ENCODE results near the gene CRELD2. TPM values are rescaled to one million over a fixed set of nuclear protein-coding genes. Genes with fewer than 3 reads are reported as not detected.

Gene CRELD2
- total and polyA plus RNA-seq, 2 of the 8 experiments (the other 6 are each of a cell fraction or from before 2014, with no cell fraction given) = 24.5 to 36.6 TPM

GRCh38 chr22:49949914-49950292 lies 31.5 kb downstream of the CRELD2 start:
- ChIA-PET POLR2A (ENCODE audit: partially characterized antibody) (interaction anchor here (0.9 to 2.3 kb wide), 2 partner anchors 9 to 14 kb away, joined by 3 to 7 read pairs; no protein-coding TSS in a partner anchor), CTCF (ENCODE audit: partially characterized antibody) (interaction anchor here (1.5 to 1.9 kb wide), 2 partner anchors 18 to 80 kb away, joined by 4 to 5 read pairs; no protein-coding TSS in a partner anchor)
- no peak overlapping the region for H3K14ac ChIP-seq (ENCODE audit: insufficient read length)
- H3K9ac ChIP-seq (replicated peaks in 1 of 4; ENCODE audit: extremely low read depth in 1 of 4, low read depth in 3 of 4, low read length in 3 of 4) = no peak overlapping the region
- H4K8ac ChIP-seq (ENCODE audit: extremely low read depth, insufficient read depth, low read length) = no peak overlapping the region; the same call in 1 of the 2 replicates
- no peak overlapping the region for H2AK5ac ChIP-seq (ENCODE audit: low read depth, low read length)
- peaks cover 0 to 2% of the 10 kb centered on the region in 2 experiments for H4K20me1 ChIP-seq (replicated peaks in 1 of 2; ENCODE audit: control insufficient read depth in 1 of 2, insufficient read depth in 2 of 2, low read length in 2 of 2)
- no peak for FAIRE-seq
- H2BK15ac ChIP-seq (ENCODE audit: low read length) = no peak overlapping the region; the same call in 1 of the 2 replicates
- no peak overlapping the region for H2BK5ac ChIP-seq (ENCODE audit: low read depth, low read length)
- peaks cover 0 to 32% (median 17%) of the 10 kb centered on the region in 4 experiments; a peak in 5 of 7 replicates for H3K4me1 ChIP-seq (replicated peaks in 1 of 4; ENCODE audit: control insufficient read depth in 3 of 4, insufficient read depth in 4 of 4, low read length in 3 of 4)
- no peak overlapping the region for H2AFZ ChIP-seq (ENCODE audit: low read length)
- no peak overlapping the region for H3K4ac ChIP-seq (replicated peaks; ENCODE audit: insufficient read length, low read depth, low read length)
- H3K4me2 ChIP-seq (ENCODE audit: insufficient read depth in 1 of 2, low read depth in 2 of 2, low read length in 2 of 2) = no peak overlapping the region
- no peak overlapping the region for H3K56ac ChIP-seq (replicated peaks; ENCODE audit: insufficient read length, low read depth, low read length)
- 87% methylated on average over 11 of the region's 11 CpGs; no CpG with 5 or more reads in 1 of the 2 experiments for WGBS, 2 experiments (ENCODE audit: extremely low coverage in 1 of 2, insufficient coverage in 1 of 2, insufficient read length in 1 of 2, insufficient replicate concordance in 2 of 2, low coverage in 1 of 2, low lambda C conversion rate in 2 of 2, missing lambda C conversion rate in 1 of 2)
- H2BK12ac ChIP-seq (ENCODE audit: low read depth, low read length) = no peak overlapping the region
- H3K23ac ChIP-seq (ENCODE audit: insufficient read length) = no peak overlapping the region
- no peaks in the 10 kb centered on the region for H3K36me3 ChIP-seq (ENCODE audit: control insufficient read depth in 2 of 4, insufficient read depth in 4 of 4, low read length in 3 of 4)
- no peak overlapping the region for H3K18ac ChIP-seq (ENCODE audit: extremely low read depth, low read length)
- no peak for DNase-seq (ENCODE audit: low read depth in 1 of 2, low spot score in 2 of 2)
- H2BK20ac ChIP-seq (ENCODE audit: low read length) = no peak overlapping the region
- no peak overlapping the region for H2BK120ac ChIP-seq (replicated peaks; ENCODE audit: low read depth, low read length)
- H3K27me3 ChIP-seq (replicated peaks in 1 of 4; ENCODE audit: control insufficient read depth in 3 of 4, extremely low read depth in 1 of 4, insufficient read depth in 3 of 4, low read length in 3 of 4) = no peaks in the 10 kb centered on the region
- no peak overlapping the region for H4K5ac ChIP-seq (ENCODE audit: insufficient read length, low read depth, low read length)
- H3K27ac ChIP-seq (ENCODE audit: low read depth, low read length) = no peak overlapping the region
- no peaks in the 10 kb centered on the region for H3K23me2 ChIP-seq (ENCODE audit: low read depth, low read length)
- no peaks in the 10 kb centered on the region for H3K9me3 ChIP-seq (ENCODE audit: insufficient read depth in 2 of 2, low read depth in 1 of 2, low read length in 1 of 2)
- H3K79me2 ChIP-seq (ENCODE audit: control insufficient read depth in 1 of 2, insufficient read depth in 2 of 2, low read length in 2 of 2) = no peaks in the 10 kb centered on the region
- no peak overlapping the region for H3K4me3 ChIP-seq (ENCODE audit: extremely low read depth in 1 of 4, insufficient read depth in 2 of 4, low read depth in 3 of 4, low read length in 4 of 4)
- H4K91ac ChIP-seq (replicated peaks; ENCODE audit: insufficient read length, low read length) = no peak overlapping the region
- no peaks in the 10 kb centered on the region for H3K79me1 ChIP-seq (ENCODE audit: low read depth, low read length)
- TF ChIP-seq CTBP2 (IDR thresholded peaks at IDR 0.05; ENCODE audit: borderline replicate concordance, insufficient read depth, insufficient read length, low read length) = no peak
- TF ChIP-seq SAP30 (IDR thresholded peaks at IDR 0.05; ENCODE audit: insufficient read depth, insufficient replicate concordance, low read length) = no peak
- TF ChIP-seq, protein P1, sequence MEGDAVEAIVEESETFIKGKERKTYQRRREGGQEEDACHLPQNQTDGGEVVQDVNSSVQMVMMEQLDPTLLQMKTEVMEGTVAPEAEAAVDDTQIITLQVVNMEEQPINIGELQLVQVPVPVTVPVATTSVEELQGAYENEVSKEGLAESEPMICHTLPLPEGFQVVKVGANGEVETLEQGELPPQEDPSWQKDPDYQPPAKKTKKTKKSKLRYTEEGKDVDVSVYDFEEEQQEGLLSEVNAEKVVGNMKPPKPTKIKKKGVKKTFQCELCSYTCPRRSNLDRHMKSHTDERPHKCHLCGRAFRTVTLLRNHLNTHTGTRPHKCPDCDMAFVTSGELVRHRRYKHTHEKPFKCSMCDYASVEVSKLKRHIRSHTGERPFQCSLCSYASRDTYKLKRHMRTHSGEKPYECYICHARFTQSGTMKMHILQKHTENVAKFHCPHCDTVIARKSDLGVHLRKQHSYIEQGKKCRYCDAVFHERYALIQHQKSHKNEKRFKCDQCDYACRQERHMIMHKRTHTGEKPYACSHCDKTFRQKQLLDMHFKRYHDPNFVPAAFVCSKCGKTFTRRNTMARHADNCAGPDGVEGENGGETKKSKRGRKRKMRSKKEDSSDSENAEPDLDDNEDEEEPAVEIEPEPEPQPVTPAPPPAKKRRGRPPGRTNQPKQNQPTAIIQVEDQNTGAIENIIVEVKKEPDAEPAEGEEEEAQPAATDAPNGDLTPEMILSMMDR (IDR thresholded peaks at IDR 0.05; ENCODE audit: control extremely low read depth in 1 of 3, insufficient read depth in 1 of 3, low read depth in 1 of 3, low read length in 3 of 3) = no peak
- no peak for TF ChIP-seq CHD2 (IDR thresholded peaks at IDR 0.05; ENCODE audit: low read length)
- no peak for TF ChIP-seq TEAD4 (IDR thresholded peaks at IDR 0.05; ENCODE audit: low read depth, low read length)
- no peak for TF ChIP-seq BACH1 (IDR thresholded peaks at IDR 0.05; ENCODE audit: low read length)
- no peak for TF ChIP-seq JUND (IDR thresholded peaks at IDR 0.05; ENCODE audit: low read length)
- TF ChIP-seq SP2 (IDR thresholded peaks at IDR 0.05; ENCODE audit: low read length) = no peak
- TF ChIP-seq, protein P2, sequence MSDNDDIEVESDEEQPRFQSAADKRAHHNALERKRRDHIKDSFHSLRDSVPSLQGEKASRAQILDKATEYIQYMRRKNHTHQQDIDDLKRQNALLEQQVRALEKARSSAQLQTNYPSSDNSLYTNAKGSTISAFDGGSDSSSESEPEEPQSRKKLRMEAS (IDR thresholded peaks at IDR 0.05) = no peak
- TF ChIP-seq SIN3A (conservative IDR thresholded peaks at IDR 0.05 in 1 of 2, IDR thresholded peaks at IDR 0.05 in 1 of 2; ENCODE audit: low read depth in 1 of 2, low read length in 2 of 2) = no peak
- no peak for TF ChIP-seq CEBPB (IDR thresholded peaks at IDR 0.05; ENCODE audit: low read depth, low read length)
- no peak for TF ChIP-seq ASH2L (IDR thresholded peaks at IDR 0.05; ENCODE audit: low read length)
